Measurements from ENCODE around the gene P2RX5.

P2RX5 gene

GRCh38 chr17:3665834-3666233, 30.1 kb downstream of the P2RX5 start:
- H3K27me3 Mint-ChIP-seq = no peaks in the 10 kb centered on the region
- no peaks in the 10 kb centered on the region for H3K9me3 Mint-ChIP-seq
- H3K27ac Mint-ChIP-seq = peak overlapping the region; percentile 47
- intact Hi-C loops (cut with micrococcal nuclease) = no loop called here
- peaks cover 66% of the 10 kb centered on the region for H3K36me3 Mint-ChIP-seq (ENCODE audit: low read depth)
- peak overlapping the region; percentile 3 for H3K4me3 Mint-ChIP-seq
- peaks cover 55% of the 10 kb centered on the region for H3K4me1 Mint-ChIP-seq (ENCODE audit: low read depth)

GRCh38 chr17:3663102-3664011, 32.6 kb downstream of the P2RX5 start:
- intact Hi-C loops (cut with micrococcal nuclease) = no loop called here
- H3K27ac Mint-ChIP-seq = no peak overlapping the region
- no peak overlapping the region for H3K4me3 Mint-ChIP-seq
- H3K36me3 Mint-ChIP-seq (ENCODE audit: low read depth) = peaks cover 81% of the 10 kb centered on the region
- peaks cover 67% of the 10 kb centered on the region for H3K4me1 Mint-ChIP-seq (ENCODE audit: low read depth)
- no peaks in the 10 kb centered on the region for H3K27me3 Mint-ChIP-seq
- no peaks in the 10 kb centered on the region for H3K9me3 Mint-ChIP-seq

GRCh38 chr17:3660311-3660891, 35.6 kb downstream of the P2RX5 start:
- Mint-ChIP-seq H3K27me3 (no peaks in the 10 kb centered on the region), H3K9me3 (no peaks in the 10 kb centered on the region), H3K4me1 (ENCODE audit: low read depth) (peaks cover 64% of the 10 kb centered on the region), H3K27ac (no peak overlapping the region), H3K4me3 (no peak overlapping the region), H3K36me3 (ENCODE audit: low read depth) (peaks cover 99% of the 10 kb centered on the region)
- intact Hi-C loops (cut with micrococcal nuclease) = no loop called here

DNA sequence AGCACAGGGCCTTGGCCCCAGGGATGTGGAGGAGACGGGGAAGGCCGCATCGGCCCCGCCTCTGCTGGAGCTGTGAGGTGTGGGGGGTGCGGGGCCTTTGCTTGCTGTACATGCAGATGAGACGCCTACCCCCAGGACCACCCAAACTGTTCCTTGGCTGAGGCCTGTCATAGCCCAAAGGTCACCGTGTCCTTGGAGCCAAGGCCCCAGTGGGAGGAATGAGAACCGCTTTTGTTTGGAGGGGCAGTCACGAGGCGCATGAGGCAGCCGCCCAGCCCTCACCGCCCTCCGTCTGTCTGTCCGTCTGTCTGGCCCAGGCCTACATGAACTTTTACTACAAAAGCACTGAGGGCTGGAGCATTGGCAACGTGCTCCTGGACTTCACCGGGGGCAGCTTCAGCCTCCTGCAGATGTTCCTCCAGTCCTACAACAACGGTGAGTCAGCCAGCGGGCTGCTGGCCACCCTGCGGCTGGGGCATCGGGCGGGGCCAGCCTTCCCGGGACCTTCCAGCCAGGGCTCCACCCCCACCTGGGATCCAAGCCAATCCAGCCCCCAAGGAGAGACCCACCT, 36.3 kb downstream of the P2RX5 start:
- H3K4me1 Mint-ChIP-seq (ENCODE audit: low read depth) = peaks cover 56% of the 10 kb centered on the region
- H3K27ac Mint-ChIP-seq = peak overlapping the region; percentile 77
- H3K36me3 Mint-ChIP-seq (ENCODE audit: low read depth) = peaks cover 100% of the 10 kb centered on the region
- H3K9me3 Mint-ChIP-seq = no peaks in the 10 kb centered on the region
- intact Hi-C loops (cut with micrococcal nuclease) = no loop called here
- H3K4me3 Mint-ChIP-seq = no peak overlapping the region
- H3K27me3 Mint-ChIP-seq = no peaks in the 10 kb centered on the region

DNA sequence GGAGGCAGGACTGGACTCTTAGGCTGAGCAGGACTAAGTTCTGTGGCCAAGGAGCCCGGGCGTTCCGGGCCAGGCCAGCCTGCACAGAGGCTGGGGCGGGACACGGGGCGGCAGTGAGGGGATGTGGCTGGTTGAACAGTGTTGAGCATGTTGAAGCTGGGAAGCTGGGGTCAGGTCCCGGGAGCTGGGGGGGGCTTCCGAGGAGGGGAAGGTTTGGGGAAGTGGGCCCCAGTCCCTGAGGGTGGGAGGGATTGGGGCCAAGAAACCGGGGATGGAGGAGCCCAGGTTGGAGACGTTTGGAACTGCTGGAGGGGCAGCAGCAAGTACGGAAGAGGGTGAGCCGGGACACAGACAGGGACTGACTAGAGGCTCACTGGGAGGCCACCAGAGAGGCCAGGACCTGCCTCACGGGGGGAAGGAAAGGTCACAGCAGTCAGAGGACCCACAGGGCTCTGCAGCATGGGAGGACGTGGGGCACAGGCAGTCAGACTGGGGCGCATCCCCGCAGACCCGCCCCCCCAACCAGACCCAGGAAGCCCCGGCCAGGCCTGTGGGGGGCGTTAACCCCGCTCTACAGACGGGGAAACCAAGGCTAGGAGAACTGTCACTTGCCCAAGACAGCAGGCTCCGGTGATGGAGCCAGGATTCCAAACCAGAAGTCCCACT, 37.0 kb downstream of the P2RX5 start:
- H3K36me3 Mint-ChIP-seq (ENCODE audit: low read depth) = peaks cover 100% of the 10 kb centered on the region
- no peaks in the 10 kb centered on the region for H3K27me3 Mint-ChIP-seq
- H3K9me3 Mint-ChIP-seq = no peaks in the 10 kb centered on the region
- intact Hi-C loops (cut with micrococcal nuclease) = no loop called here
- H3K4me3 Mint-ChIP-seq = no peak overlapping the region
- peak overlapping the region; percentile 77 for H3K27ac Mint-ChIP-seq
- H3K4me1 Mint-ChIP-seq (ENCODE audit: low read depth) = peaks cover 49% of the 10 kb centered on the region

- Mint-ChIP-seq H3K27me3 (no peaks in the 10 kb centered on the region), H3K36me3 (ENCODE audit: low read depth) (peaks cover 100% of the 10 kb centered on the region), H3K4me3 (no peak overlapping the region), H3K4me1 (ENCODE audit: low read depth) (peaks cover 41% of the 10 kb centered on the region), H3K9me3 (no peaks in the 10 kb centered on the region), H3K27ac (peak overlapping the region; percentile 77)
- intact Hi-C loops (cut with micrococcal nuclease) = no loop called here
Observed at GRCh38 chr17:3657874-3658783, 37.8 kb downstream of the P2RX5 start.

DNA sequence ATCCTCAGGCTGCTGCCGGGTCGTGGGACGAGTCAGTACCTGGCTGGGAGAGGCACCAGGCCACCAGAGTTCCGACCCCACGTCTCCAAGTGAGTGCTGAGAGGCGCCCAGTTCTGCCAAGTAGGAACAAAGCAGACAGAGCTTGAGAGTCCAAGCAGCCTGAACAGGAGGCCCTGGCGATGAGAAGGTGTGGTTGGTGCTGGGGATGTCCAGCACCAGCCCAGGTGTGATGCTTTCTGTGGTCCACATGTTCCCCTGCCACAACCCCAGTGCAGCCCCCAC, 38.4 kb downstream of the P2RX5 start:
- Mint-ChIP-seq H3K27ac (peak overlapping the region; percentile 77), H3K4me3 (no peak overlapping the region), H3K9me3 (no peaks in the 10 kb centered on the region), H3K27me3 (no peaks in the 10 kb centered on the region), H3K36me3 (ENCODE audit: low read depth) (peaks cover 100% of the 10 kb centered on the region), H3K4me1 (ENCODE audit: low read depth) (peaks cover 41% of the 10 kb centered on the region)
- intact Hi-C loops (cut with micrococcal nuclease) = no loop called here

DNA sequence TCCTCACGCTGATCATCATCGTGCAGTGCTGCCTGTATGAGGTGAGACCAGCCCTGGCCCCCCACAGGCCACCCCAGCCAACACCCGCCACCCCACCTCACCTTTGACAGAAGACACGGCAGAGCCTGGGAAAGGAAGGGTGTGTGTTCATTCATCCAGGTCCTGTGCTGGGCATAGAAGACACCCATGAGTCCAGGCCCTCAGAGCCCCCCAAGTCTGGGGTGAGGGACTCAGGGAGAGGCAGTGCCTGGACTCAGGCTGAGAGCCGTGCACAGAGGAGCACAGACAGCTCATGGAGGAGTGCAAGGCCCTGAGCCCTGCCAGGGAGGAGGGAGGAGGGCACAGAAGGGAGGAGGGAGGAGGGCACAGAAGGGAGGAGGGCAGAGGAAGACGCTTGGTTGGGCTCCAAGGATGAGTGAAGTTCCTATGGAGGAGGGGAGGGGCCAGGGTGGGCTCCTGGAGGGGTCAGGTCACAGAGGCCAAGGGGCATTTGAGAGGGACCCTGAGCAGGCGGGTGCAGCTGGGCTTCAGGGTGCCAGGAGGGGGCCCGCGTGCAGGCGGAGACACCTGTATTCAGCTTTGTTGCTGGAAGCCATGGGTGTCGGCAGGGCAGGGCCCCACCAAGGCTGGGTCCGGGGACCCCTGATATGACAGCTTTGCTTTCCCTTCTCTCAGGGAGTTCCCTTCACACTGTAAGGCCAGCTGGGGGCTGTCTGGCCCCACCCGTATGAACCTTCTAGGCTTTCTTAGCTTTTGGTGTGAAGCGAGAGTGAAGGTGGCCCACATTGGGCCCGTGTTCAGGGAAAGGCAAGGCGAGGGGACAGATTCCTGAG, 39.0 kb downstream of the P2RX5 start:
- Mint-ChIP-seq H3K9me3 (no peaks in the 10 kb centered on the region), H3K27ac (peak overlapping the region; percentile 77), H3K27me3 (no peaks in the 10 kb centered on the region), H3K36me3 (ENCODE audit: low read depth) (peaks cover 100% of the 10 kb centered on the region), H3K4me1 (ENCODE audit: low read depth) (peaks cover 41% of the 10 kb centered on the region), H3K4me3 (no peak overlapping the region)
- intact Hi-C loops (cut with micrococcal nuclease) = no loop called here

- Mint-ChIP-seq H3K4me3 (no peak overlapping the region), H3K27ac (peak overlapping the region; percentile 30), H3K27me3 (no peaks in the 10 kb centered on the region), H3K4me1 (ENCODE audit: low read depth) (peaks cover 41% of the 10 kb centered on the region), H3K36me3 (ENCODE audit: low read depth) (peaks cover 100% of the 10 kb centered on the region), H3K9me3 (no peaks in the 10 kb centered on the region)
- intact Hi-C loops (cut with micrococcal nuclease) = no loop called here
Observed at GRCh38 chr17:3656353-3656752, 39.6 kb downstream of the P2RX5 start.

DNA sequence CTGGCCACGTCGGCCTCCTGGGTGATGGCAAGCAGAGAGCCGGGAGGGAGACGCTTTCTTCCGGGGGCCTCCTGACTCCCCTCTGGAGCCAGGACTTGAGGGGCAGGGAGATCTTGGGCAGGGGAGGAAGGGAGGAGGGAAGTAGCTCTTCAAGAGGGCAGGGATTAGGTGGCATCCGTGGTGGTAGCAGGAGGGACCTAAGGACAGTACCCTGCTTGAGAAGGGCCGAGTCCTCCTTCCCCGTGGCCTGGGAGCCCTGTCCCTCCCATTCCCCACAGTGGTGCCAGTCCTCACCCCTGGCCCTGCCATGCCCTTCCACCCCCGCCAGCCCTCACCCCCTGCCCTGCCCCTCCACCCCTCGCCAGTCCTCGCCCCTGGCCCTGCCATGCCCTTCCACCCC, 40.2 kb downstream of the P2RX5 start:
- no peaks in the 10 kb centered on the region for H3K27me3 Mint-ChIP-seq
- intact Hi-C loops (cut with micrococcal nuclease) = no loop called here
- no peak overlapping the region for H3K4me3 Mint-ChIP-seq
- H3K27ac Mint-ChIP-seq = no peak overlapping the region
- peaks cover 100% of the 10 kb centered on the region for H3K36me3 Mint-ChIP-seq (ENCODE audit: low read depth)
- no peaks in the 10 kb centered on the region for H3K9me3 Mint-ChIP-seq
- peaks cover 41% of the 10 kb centered on the region for H3K4me1 Mint-ChIP-seq (ENCODE audit: low read depth)

DNA sequence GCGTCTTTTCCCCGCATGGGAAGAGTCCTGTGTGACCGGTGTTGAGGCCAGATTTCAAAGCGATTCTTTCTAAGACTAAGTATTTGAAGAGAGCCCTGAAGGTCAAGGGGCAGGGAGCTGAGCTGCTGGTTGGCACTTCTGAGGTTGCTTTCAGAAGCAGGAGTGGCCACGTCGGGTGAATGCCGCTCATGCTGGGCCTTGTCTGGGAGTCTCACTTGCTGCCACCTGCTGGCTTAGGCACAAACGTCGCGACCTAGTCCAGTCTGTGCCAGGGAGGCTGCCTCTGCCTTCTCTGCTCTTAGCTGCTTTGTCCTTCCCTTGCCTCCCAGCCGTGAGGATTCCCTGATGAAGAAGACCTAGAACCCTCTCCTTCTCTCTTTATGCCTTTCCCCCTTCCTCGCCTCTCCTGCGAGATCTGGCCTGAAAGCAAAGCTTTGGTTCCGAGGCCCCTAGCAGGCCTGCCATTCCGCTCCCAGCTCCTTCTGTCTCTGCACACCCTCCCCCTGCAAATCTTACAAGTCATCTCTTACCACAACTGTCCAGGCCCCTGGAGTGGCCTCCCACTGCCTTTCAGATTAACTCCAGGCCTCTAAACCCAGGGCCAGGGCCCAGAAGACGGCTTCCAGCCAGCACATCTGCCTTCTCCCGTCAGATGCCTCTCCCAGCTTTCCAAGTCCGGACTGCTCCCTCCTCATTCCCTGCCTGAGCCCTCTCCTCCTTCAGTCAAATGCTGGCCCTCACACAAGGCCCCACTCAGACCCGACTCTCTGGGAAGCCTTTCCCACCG, 48.0 kb downstream of the P2RX5 start:
- H3K9me3 Mint-ChIP-seq = no peaks in the 10 kb centered on the region
- peaks cover 48% of the 10 kb centered on the region for H3K4me1 Mint-ChIP-seq (ENCODE audit: low read depth)
- no peaks in the 10 kb centered on the region for H3K27me3 Mint-ChIP-seq
- H3K36me3 Mint-ChIP-seq (ENCODE audit: low read depth) = peaks cover 100% of the 10 kb centered on the region
- H3K4me3 Mint-ChIP-seq = no peak overlapping the region
- no peak overlapping the region for H3K27ac Mint-ChIP-seq
- intact Hi-C loops (cut with micrococcal nuclease) = loop anchor here (5.0 kb wide), 2 partner anchors 46 to 601 kb away; no protein-coding TSS in a partner anchor

GRCh38 chr17:3647251-3647650, 48.7 kb downstream of the P2RX5 start:
- Mint-ChIP-seq H3K27ac (no peak overlapping the region), H3K36me3 (ENCODE audit: low read depth) (peaks cover 100% of the 10 kb centered on the region), H3K27me3 (no peaks in the 10 kb centered on the region), H3K4me3 (no peak overlapping the region), H3K9me3 (no peaks in the 10 kb centered on the region), H3K4me1 (ENCODE audit: low read depth) (peaks cover 55% of the 10 kb centered on the region)
- intact Hi-C loops (cut with micrococcal nuclease) = loop anchor here (5.0 kb wide), 2 partner anchors 45 to 600 kb away; no protein-coding TSS in a partner anchor
